ENCODE data around the gene FOXP1. TPM values are rescaled to one million over a fixed set of nuclear protein-coding genes. Genes with fewer than 3 reads are reported as not detected.

FOXP1 gene
- total RNA-seq, 1 donor from 2014 or later = 27.3 TPM

GRCh38 chr3:71266875-71267274 is 316.7 kb downstream of the FOXP1 start:
- H3K36me3 Mint-ChIP-seq = peaks cover 4% of the 10 kb centered on the region
- no peak overlapping the region for H3K27ac ChIP-seq
- H4K20me1 ChIP-seq (ENCODE audit: low read depth) = peaks cover 5% of the 10 kb centered on the region
- no peak overlapping the region for H3K27ac Mint-ChIP-seq
- H3K4me1 Mint-ChIP-seq = peaks cover 13% of the 10 kb centered on the region
- H3K4me1 ChIP-seq = no peaks in the 10 kb centered on the region
- peaks cover 21% of the 10 kb centered on the region for H3K79me2 ChIP-seq (ENCODE audit: low read depth)
- no peaks in the 10 kb centered on the region for H3K36me3 ChIP-seq
- no peak overlapping the region for H3K4me2 ChIP-seq
- no peak for TF ChIP-seq EZH2phosphoT487 (IDR thresholded peaks at IDR 0.05)
- no peak for TF ChIP-seq EZH2 (IDR thresholded peaks at IDR 0.05)
- TF ChIP-seq, protein P1, sequence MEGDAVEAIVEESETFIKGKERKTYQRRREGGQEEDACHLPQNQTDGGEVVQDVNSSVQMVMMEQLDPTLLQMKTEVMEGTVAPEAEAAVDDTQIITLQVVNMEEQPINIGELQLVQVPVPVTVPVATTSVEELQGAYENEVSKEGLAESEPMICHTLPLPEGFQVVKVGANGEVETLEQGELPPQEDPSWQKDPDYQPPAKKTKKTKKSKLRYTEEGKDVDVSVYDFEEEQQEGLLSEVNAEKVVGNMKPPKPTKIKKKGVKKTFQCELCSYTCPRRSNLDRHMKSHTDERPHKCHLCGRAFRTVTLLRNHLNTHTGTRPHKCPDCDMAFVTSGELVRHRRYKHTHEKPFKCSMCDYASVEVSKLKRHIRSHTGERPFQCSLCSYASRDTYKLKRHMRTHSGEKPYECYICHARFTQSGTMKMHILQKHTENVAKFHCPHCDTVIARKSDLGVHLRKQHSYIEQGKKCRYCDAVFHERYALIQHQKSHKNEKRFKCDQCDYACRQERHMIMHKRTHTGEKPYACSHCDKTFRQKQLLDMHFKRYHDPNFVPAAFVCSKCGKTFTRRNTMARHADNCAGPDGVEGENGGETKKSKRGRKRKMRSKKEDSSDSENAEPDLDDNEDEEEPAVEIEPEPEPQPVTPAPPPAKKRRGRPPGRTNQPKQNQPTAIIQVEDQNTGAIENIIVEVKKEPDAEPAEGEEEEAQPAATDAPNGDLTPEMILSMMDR (IDR thresholded peaks at IDR 0.05) = no peak
- no peak overlapping the region for H2AFZ ChIP-seq (replicated peaks)
- no peaks in the 10 kb centered on the region for H3K27me3 Mint-ChIP-seq (ENCODE audit: insufficient read depth, low read depth)
- H3K9me3 ChIP-seq (ENCODE audit: low read depth) = no peaks in the 10 kb centered on the region
- H3K4me3 Mint-ChIP-seq = no peak overlapping the region
- no peaks in the 10 kb centered on the region for H3K9me3 Mint-ChIP-seq
- no peaks in the 10 kb centered on the region for H3K27me3 ChIP-seq
- H3F3A ChIP-seq (ENCODE audit: low read depth) = no peaks in the 10 kb centered on the region
- no peak for DNase-seq (ENCODE audit: low spot score)
- no peak overlapping the region for H3K4me3 ChIP-seq
- H3K9ac ChIP-seq = no peak overlapping the region

- Histone ChIP-seq H3K36me3 (no peaks in the 10 kb centered on the region), H3K27me3 (no peaks in the 10 kb centered on the region), H3K27ac (no peak overlapping the region), H4K20me1 (ENCODE audit: low read depth) (peaks cover 5% of the 10 kb centered on the region), H3K9me3 (ENCODE audit: low read depth) (no peaks in the 10 kb centered on the region), H3K4me1 (no peaks in the 10 kb centered on the region), H3K9ac (no peak overlapping the region), H2AFZ (replicated peaks) (no peak overlapping the region), H3K4me2 (no peak overlapping the region), H3K79me2 (ENCODE audit: low read depth) (peaks cover 23% of the 10 kb centered on the region), H3K4me3 (no peak overlapping the region), H3F3A (ENCODE audit: low read depth) (no peaks in the 10 kb centered on the region)
- H3K27ac Mint-ChIP-seq = no peak overlapping the region
- no peaks in the 10 kb centered on the region for H3K27me3 Mint-ChIP-seq (ENCODE audit: insufficient read depth, low read depth)
- TF ChIP-seq EZH2 (IDR thresholded peaks at IDR 0.05) (no peak), EZH2phosphoT487 (IDR thresholded peaks at IDR 0.05) (no peak)
- TF ChIP-seq, protein P1 (IDR thresholded peaks at IDR 0.05) = no peak
- peaks cover 4% of the 10 kb centered on the region for H3K36me3 Mint-ChIP-seq
- H3K4me3 Mint-ChIP-seq = no peak overlapping the region
- peaks cover 13% of the 10 kb centered on the region for H3K4me1 Mint-ChIP-seq
- H3K9me3 Mint-ChIP-seq = no peaks in the 10 kb centered on the region
- no peak for DNase-seq (ENCODE audit: low spot score)
These were observed 318.1 kb downstream of the FOXP1 start for GRCh38 chr3:71265365-71265915.

DNA sequence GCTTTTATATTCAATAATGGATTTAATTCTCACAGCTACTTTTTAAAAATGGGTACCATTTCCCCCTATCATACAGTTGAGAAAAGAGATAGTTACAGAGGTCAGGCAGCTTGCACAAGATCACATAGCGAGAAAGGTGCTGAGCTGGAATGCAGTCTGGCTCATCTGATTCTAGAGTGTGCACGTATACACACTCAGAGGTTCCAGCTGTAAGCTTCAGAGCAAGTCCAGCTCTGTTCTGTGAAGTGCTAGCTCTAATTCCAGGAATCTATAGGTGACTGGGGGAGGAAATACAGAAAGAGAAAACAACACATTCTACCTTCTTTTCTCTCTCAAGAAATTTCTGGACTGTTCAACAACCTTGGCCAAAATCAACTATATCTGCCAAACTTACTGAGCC is 318.7 kb downstream of the FOXP1 start:
- Histone ChIP-seq H3K79me2 (ENCODE audit: low read depth) (peaks cover 23% of the 10 kb centered on the region), H3K36me3 (no peaks in the 10 kb centered on the region), H3K9ac (no peak overlapping the region), H3F3A (ENCODE audit: low read depth) (peaks cover 3% of the 10 kb centered on the region), H3K27ac (no peak overlapping the region), H3K4me1 (no peaks in the 10 kb centered on the region), H2AFZ (replicated peaks) (no peak overlapping the region), H4K20me1 (ENCODE audit: low read depth) (peaks cover 5% of the 10 kb centered on the region), H3K4me3 (no peak overlapping the region), H3K4me2 (no peak overlapping the region), H3K9me3 (ENCODE audit: low read depth) (no peaks in the 10 kb centered on the region), H3K27me3 (no peaks in the 10 kb centered on the region)
- Mint-ChIP-seq H3K36me3 (peaks cover 4% of the 10 kb centered on the region), H3K27me3 (ENCODE audit: insufficient read depth, low read depth) (no peaks in the 10 kb centered on the region), H3K27ac (no peak overlapping the region), H3K4me3 (no peak overlapping the region), H3K4me1 (peaks cover 9% of the 10 kb centered on the region), H3K9me3 (no peaks in the 10 kb centered on the region)
- TF ChIP-seq, protein P1 (IDR thresholded peaks at IDR 0.05) = no peak
- TF ChIP-seq EZH2 (IDR thresholded peaks at IDR 0.05) (no peak), EZH2phosphoT487 (IDR thresholded peaks at IDR 0.05) (no peak)
- DNase-seq (ENCODE audit: low spot score) = no peak

All from neural progenitor cell (in vitro differentiated cells).